HG02852 (cell line): ENCODE measurements around the gene CRNKL1.
"Not testable (repeated sequence)": the region's sequence is repeated elsewhere in the genome, so short reads cannot be mapped to it uniquely, and the experiment has no call there.

ENCODE experiments used
- ATAC-seq: cut with Tn5 transposase; IDR thresholded peaks from one replicate; pipeline ENCODE4 v1.9.1; 2021; ENCODE audit warnings: mild to moderate bottlenecking, moderate library complexity; ENCODE audit not compliant: unreplicated experiment

CRNKL1 gene

GRCh38 chr20:20010639-20011500 is 41.4 kb downstream of the CRNKL1 start:
- no peak for ATAC-seq

DNA sequence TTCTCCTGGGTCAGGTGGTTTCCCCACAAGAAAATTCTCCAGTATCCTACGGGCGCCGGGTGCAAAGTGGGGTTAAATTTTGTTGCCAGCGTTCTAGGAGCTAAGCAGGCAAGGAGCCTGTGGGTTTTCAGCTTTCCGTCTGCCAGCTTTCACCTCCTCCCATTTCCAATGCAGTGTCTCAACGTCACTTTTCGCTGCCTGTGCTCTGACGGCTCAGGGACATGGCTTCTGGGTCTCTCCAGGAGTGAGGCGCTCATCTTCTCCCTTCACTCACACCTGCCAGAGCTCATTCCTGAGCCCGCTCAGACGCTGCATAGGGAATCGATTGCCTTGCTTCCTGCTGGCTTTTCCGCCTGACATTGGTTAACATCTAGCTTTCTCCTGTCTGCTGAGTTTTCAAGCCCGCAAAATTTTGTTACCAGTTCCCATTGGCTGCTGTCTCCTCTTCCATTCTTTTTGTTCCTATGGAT is 42.4 kb downstream of the CRNKL1 start:
- ATAC-seq, result no peak

GRCh38 chr20:20005342-20005741 is 46.9 kb downstream of the CRNKL1 start:
- ATAC-seq, result no peak

DNA sequence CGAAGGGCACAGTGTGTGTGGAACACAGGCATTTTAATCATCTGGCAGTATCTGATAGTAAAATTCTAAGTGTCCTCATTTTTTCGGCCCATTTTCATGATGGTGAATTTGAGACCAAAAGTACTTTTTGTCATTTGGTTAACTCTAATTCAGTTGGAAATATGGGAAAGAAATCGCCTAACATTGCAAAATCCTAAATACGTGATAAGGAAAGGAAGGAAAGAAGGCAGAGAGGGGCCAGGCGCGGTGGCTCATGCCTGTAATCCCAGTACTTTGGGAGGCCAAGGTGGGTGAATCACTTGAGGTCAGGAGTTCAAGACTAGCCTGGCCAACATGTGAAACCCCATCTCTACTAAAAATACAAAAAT is 48.3 kb downstream of the CRNKL1 start:
- ATAC-seq, result not testable (repeated sequence)

DNA sequence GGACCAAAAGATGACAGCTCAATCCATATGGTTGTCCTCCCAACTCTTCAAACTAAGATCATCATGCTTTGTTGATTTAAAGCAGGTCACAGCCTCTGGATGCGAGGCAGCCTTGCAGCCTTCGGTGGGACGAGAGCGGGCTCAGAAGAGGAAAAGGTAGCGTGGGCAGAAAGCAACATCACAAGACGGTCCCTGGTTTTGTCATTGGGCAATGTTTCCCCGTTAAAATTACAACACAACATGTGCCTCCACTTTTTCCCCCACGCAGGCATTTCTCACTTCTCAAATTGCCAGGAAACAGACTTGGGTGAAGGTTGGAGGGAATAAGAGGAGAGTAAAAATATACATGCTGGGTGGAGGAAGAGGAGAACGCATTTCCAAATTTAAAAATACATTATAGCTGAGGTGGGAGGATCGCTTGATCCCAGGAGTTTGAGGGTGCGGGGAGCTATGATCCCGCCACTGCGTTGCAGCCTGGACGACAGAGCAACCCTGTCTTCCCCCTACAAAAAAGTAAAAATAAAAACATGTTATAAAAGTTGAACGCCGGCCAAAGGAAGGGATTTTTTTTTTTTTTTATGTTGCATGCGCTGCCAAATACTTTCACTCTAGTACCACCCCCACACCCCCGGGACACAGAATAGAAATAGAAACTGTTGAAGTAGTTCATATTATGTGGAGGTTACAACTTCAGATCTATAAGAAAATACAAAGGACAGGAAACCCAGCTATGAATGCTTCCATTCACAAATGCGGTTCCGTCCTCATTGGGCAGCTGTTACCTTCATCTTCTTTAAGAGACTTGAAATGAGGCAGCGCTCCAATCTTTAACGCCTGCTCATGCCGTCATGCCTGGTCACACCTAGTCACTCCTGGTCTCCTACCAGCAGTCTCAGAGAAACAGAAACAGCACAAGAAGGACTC is 49.0 kb downstream of the CRNKL1 start:
- ATAC-seq, result no peak

- ATAC-seq, result no peak
Measured at GRCh38 chr20:20002101-20002998, 49.9 kb downstream of the CRNKL1 start.

GRCh38 chr20:20000211-20000968 is 51.9 kb downstream of the CRNKL1 start:
- ATAC-seq, result no peak

- no peak for ATAC-seq
Measured at GRCh38 chr20:19998990-19999705, 53.1 kb downstream of the CRNKL1 start.

GRCh38 chr20:19996917-19997316 is 55.3 kb downstream of the CRNKL1 start:
- no peak for ATAC-seq

DNA sequence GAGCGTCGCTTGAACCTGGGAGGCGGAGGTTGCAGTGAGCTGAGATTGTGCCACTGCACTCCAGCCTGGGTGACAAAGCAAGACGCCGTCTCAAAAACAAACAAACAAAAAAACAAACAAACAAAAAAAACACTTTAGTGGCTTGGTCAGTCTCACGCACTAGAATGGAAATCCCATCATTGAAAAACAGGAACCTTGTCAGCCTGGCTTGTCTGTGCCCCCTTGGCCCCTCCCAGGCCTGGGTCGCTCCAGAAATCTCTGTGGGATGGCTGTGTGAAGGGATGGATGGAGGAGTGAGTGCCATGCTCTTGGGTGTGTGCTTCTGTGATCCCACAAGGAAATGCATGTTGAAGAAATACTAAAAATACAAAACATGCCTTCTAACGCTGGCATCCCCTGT is 56.0 kb downstream of the CRNKL1 start:
- no peak for ATAC-seq

DNA sequence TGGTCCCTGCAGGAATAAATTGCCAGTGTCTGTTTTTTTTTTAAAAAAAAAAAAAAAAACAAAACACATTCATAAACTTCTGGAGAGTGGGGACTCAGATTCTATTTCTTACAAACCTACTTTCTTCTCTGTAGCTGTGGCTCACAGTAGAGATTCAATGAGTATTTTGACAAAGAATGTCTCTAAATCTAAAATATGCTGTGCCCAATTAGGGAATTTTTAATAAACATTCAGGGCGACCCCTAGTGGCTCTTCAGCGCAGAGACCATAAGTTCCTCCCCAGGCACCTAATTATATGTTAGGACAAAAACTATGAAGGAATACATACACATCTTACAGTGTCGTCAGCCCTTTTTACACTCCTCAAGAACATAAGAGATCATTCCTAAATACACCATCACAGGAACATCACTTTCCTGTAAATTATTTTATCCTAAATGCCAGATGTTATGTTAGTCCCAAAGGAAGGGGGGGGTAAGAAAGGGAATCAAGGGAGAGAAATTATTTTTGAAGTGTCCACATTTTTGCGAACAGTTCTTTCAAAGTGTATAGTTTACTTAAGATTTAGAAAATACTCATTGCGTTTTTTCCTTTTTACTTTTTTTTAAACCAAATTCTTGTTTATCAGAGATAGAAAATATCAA is 56.9 kb downstream of the CRNKL1 start:
- ATAC-seq, result no peak

DNA sequence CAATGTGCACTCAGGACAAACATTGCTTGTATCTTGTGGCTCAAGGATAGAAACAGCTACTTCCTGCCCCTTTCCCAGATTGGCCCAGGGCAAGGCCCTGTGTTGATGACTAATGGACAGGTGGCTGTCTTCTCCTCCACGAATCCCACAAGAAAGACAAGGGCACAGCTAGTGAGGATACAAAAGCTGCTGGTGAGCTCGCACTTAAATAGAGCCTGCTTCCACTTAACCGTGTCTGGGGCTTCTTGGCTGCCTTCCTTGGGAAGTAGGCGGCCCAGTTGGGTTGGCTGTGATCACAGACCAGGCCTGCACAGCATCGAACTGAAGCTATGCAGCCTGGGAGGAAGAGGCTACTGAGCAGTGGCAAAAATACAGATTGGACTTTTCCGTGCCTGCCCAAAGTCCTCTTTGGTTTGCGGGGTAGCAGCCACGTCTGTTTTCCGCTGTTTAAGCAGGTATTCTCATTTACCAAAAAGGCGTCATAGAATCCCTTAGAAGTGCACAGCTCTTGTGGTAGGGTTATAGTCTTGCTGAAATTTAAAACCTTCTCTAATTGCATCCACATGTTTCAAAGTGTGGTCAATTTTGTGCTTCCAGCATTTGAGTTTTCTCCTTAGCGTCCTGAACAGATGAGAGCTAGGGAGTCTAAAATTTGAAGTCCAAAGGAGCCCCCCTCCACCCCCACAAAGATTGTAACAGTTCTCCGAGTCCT is 58.2 kb downstream of the CRNKL1 start:
- ATAC-seq, result no peak

DNA sequence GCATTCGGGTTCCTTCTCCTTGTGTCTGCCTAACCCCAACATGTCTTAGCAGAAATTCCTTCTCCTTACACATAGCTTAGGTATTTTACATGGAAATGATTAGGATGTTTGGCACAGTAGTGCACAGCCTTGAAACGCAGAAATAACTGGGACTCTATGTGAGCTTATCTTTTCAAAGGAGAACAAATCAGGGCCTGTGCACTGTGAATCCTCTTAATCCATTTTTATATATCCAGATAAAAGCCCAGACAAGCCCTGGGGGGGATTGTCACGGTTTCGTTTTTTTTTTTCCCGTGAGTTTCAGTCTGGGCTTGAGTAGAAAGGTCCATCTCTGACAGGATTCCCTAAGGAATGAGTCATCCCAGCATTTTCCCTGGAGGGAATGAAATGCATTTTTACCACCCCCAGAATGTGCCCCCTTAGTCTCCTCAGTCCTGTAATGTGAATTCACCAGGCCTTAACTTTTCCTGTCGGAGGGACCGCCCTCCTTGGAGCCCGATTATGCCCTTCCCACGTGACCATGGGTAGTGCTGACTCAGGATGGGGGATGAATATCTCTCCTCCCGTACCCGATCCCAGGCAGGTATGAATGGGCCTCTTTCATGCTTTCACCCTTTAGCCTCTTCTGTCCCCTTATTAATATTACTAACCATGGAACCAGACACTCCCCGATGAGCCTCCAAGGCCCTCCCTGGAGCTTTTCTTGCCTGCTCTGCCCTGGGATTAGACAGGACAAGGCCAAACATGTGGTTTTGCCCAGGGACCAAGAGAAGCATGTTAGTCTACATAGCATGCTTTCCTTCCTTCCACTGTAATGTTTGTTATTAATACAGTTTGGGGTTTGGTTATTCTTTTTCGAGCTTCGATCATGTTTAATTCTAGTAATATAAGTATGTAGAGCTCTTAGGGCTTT is 59.0 kb downstream of the CRNKL1 start:
- no peak for ATAC-seq

DNA sequence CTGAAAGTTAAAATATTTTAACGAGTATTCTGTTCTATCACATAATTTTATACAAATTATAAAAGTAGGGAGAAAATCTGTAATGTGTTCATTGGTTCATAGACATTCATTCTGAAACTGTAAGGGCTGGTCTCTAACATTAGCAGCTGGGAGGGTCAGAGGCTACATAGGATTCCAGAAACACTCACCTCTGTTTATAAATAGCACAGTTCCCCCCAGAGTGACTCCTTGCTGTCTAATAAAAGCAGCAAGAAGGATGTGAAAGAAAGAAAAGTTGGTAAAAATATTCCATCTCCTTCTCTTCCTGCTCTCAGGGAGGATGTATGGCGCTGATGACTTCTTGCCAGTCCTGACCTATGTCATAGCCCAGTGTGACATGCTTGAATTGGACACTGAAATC is 60.4 kb downstream of the CRNKL1 start:
- ATAC-seq, result no peak

- no peak for ATAC-seq
Measured at GRCh38 chr20:19991308-19991707, 61.0 kb downstream of the CRNKL1 start.

GRCh38 chr20:19990850-19991249 is 61.4 kb downstream of the CRNKL1 start:
- ATAC-seq, result no peak

DNA sequence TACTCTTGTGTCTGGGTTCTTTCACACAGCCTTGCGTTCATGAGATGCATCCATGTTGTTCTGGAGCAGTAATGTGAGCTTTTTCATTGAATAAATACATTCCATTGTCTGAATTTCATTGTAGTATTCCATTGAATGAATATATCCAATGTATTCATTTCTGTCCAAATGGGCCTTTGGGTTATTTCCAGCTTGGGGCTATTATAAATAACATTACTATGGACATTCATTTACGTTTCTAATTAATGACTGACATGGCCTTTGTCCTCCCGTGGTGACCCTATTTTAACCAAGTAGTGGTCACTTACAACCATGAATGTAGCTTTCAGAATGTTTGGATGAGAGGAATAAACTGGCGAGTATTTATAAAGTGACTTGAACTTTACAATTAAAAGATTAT is 65.2 kb downstream of the CRNKL1 start:
- ATAC-seq, result no peak
